Measurements from ENCODE around the gene WWOX. TPM values are rescaled to one million over a fixed set of nuclear protein-coding genes. Genes with fewer than 3 reads are reported as not detected.
"Not testable (repeated sequence)": the region's sequence is repeated elsewhere in the genome, so short reads cannot be mapped to it uniquely, and the experiment has no call there.

Gene WWOX
- total RNA-seq, 2 donors from 2014 or later, result 33.8 to 82.5 TPM

- ATAC-seq (ENCODE audit: insufficient number of reproducible peaks, low FRiP score, low read depth) (no peak), DNase-seq (ENCODE audit: low spot score) (no peak)
- H3K27me3 ChIP-seq (replicated peaks; ENCODE audit: insufficient read depth), result no peaks in the 10 kb centered on the region
- TF ChIP-seq, protein P1, sequence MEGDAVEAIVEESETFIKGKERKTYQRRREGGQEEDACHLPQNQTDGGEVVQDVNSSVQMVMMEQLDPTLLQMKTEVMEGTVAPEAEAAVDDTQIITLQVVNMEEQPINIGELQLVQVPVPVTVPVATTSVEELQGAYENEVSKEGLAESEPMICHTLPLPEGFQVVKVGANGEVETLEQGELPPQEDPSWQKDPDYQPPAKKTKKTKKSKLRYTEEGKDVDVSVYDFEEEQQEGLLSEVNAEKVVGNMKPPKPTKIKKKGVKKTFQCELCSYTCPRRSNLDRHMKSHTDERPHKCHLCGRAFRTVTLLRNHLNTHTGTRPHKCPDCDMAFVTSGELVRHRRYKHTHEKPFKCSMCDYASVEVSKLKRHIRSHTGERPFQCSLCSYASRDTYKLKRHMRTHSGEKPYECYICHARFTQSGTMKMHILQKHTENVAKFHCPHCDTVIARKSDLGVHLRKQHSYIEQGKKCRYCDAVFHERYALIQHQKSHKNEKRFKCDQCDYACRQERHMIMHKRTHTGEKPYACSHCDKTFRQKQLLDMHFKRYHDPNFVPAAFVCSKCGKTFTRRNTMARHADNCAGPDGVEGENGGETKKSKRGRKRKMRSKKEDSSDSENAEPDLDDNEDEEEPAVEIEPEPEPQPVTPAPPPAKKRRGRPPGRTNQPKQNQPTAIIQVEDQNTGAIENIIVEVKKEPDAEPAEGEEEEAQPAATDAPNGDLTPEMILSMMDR (IDR thresholded peaks at IDR 0.05), result no peak
- no peaks in the 10 kb centered on the region for H3K4me1 ChIP-seq (ENCODE audit: control insufficient read depth in 1 of 2, low read depth in 2 of 2)
- no peaks in the 10 kb centered on the region for H3K36me3 ChIP-seq
- no peaks in the 10 kb centered on the region for H3K9me3 ChIP-seq
- no peak overlapping the region for H3K27ac ChIP-seq
- no peak overlapping the region for H3K4me3 ChIP-seq
These were observed 497.6 kb downstream of the WWOX start for GRCh38 chr16:78596996-78597422.

- Histone ChIP-seq H3K4me1 (ENCODE audit: control insufficient read depth in 1 of 2, low read depth in 2 of 2) (no peaks in the 10 kb centered on the region), H3K27ac (no peak overlapping the region), H3K27me3 (replicated peaks; ENCODE audit: insufficient read depth) (no peaks in the 10 kb centered on the region), H3K36me3 (no peaks in the 10 kb centered on the region), H3K4me3 (no peak overlapping the region), H3K9me3 (no peaks in the 10 kb centered on the region)
- no peak for DNase-seq (ENCODE audit: low spot score)
- TF ChIP-seq, protein P1 (IDR thresholded peaks at IDR 0.05), result no peak
- ATAC-seq (ENCODE audit: insufficient number of reproducible peaks, low FRiP score, low read depth), result no peak
These were observed 498.5 kb downstream of the WWOX start for GRCh38 chr16:78597809-78598570.

GRCh38 chr16:78599271-78599670 lies 499.8 kb downstream of the WWOX start:
- ATAC-seq (ENCODE audit: insufficient number of reproducible peaks, low FRiP score, low read depth) (no peak), DNase-seq (ENCODE audit: low spot score) (no peak)
- Histone ChIP-seq H3K9me3 (no peaks in the 10 kb centered on the region), H3K4me1 (ENCODE audit: control insufficient read depth in 1 of 2, low read depth in 2 of 2) (no peaks in the 10 kb centered on the region), H3K36me3 (no peaks in the 10 kb centered on the region), H3K27me3 (replicated peaks; ENCODE audit: insufficient read depth) (no peaks in the 10 kb centered on the region), H3K4me3 (no peak overlapping the region), H3K27ac (no peak overlapping the region)
- TF ChIP-seq, protein P1 (IDR thresholded peaks at IDR 0.05), result no peak

DNA sequence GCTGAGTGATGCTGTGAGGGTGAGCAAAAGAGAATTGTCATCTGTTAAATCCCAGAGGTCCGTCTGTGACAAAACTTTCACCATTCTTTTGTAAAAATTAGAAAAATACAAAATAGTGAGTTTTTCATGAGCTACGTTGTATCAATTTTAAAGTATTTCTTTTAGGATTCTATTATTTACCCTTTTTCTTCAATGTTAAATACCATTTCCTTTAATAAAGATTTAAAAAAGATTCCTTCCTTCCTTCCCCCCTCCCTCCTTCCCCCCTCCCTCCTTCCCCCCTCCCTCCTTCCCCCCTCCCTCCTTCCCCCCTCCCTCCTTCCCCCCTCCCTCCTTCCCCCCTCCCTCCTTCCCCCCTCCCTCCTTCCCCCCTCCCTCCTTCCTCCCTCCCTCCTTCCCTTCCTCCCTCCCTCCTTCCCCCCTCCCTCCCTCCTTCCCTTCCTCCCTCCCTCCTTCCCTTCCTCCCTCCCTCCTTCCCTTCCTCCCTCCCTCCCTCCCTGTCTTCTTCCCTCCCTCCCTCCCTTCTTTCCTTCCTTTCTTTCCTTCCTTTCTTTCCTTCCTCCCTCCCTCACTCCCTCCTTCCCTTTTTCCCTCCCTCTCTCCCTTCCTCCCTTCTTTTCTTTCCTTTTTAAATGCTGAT lies 505.1 kb downstream of the WWOX start:
- ATAC-seq (ENCODE audit: insufficient number of reproducible peaks, low FRiP score, low read depth); H3K9me3 ChIP-seq; H3K27ac ChIP-seq; H3K4me1 ChIP-seq (ENCODE audit: control insufficient read depth in 1 of 2, low read depth in 2 of 2); H3K36me3 ChIP-seq; H3K27me3 ChIP-seq (replicated peaks; ENCODE audit: insufficient read depth); H3K4me3 ChIP-seq; DNase-seq (ENCODE audit: low spot score): not testable (repeated sequence)

DNA sequence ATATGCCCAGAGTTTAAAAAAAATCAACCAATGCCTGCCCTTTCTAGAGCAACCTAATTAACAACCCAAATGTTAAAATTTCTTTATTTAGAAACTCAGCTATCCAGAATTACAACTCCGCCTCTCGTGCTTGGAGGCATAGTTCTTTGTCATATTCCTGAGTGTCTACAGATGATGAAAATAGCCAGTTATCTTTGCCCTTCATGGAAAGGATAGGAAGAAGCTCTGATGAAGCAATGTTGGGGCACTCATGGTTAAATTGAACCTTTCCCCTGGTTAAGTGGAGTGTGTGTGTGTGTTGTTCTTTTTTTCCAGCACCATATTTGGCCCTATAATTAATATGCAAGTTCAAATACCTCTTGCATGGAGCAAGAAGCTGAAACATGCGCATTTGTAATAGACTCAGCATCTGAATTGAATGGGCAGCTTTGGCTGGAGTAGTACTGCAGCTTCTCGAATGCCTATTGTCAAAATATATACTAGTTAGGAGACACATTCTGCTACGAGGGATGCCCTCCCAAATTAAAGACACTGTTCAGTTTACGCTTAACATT lies 506.2 kb downstream of the WWOX start:
- DNase-seq (ENCODE audit: low spot score) (no peak), ATAC-seq (ENCODE audit: insufficient number of reproducible peaks, low FRiP score, low read depth) (no peak)
- H3K36me3 ChIP-seq, result no peaks in the 10 kb centered on the region
- no peak overlapping the region for H3K4me3 ChIP-seq
- no peaks in the 10 kb centered on the region for H3K9me3 ChIP-seq
- no peak overlapping the region for H3K27ac ChIP-seq
- peaks cover 0 to 3% of the 10 kb centered on the region in 2 donors for H3K4me1 ChIP-seq (ENCODE audit: control insufficient read depth in 1 of 2, low read depth in 2 of 2)
- H3K27me3 ChIP-seq (replicated peaks; ENCODE audit: insufficient read depth), result no peaks in the 10 kb centered on the region
- TF ChIP-seq, protein P1 (IDR thresholded peaks at IDR 0.05), result no peak
